Activated T-cell treated with anti-CD3 and anti-CD28 coated beads for 24 hours (primary cell): ENCODE data around the gene ARL15.
"Not testable (repeated sequence)": the region's sequence is repeated elsewhere in the genome, so short reads cannot be mapped to it uniquely, and the experiment has no call there.

Source experiments
- DNase-seq: peaks from one replicate; pipeline ENCODE4 v3.0.0-alpha.2; 2020; ENCODE audit warnings: low read depth

The ARL15 gene

GRCh38 chr5:53983568-53984460 is 326.6 kb downstream of the ARL15 start:
- no peak for DNase-seq

GRCh38 chr5:53982319-53982718 is 328.1 kb downstream of the ARL15 start:
- DNase-seq, result not testable (repeated sequence)

GRCh38 chr5:53980061-53980460 is 330.3 kb downstream of the ARL15 start:
- no peak for DNase-seq

- DNase-seq, result no peak
Observed at GRCh38 chr5:53974021-53974420, 336.4 kb downstream of the ARL15 start.

GRCh38 chr5:53972314-53972713 is 338.1 kb downstream of the ARL15 start:
- no peak for DNase-seq

GRCh38 chr5:53971551-53971950 is 338.8 kb downstream of the ARL15 start:
- no peak for DNase-seq

- DNase-seq, result no peak
Observed at GRCh38 chr5:53971131-53971530, 339.2 kb downstream of the ARL15 start.

GRCh38 chr5:53970475-53970874 is 339.9 kb downstream of the ARL15 start:
- DNase-seq, result no peak

- DNase-seq, result no peak
Observed at GRCh38 chr5:53969176-53969730, 341.1 kb downstream of the ARL15 start.

GRCh38 chr5:53965459-53965858 is 344.9 kb downstream of the ARL15 start:
- no peak for DNase-seq

GRCh38 chr5:53963958-53964357 is 346.4 kb downstream of the ARL15 start:
- no peak for DNase-seq

GRCh38 chr5:53962306-53962705 is 348.1 kb downstream of the ARL15 start:
- no peak for DNase-seq

GRCh38 chr5:53956632-53957031 is 353.7 kb downstream of the ARL15 start:
- DNase-seq, result no peak

GRCh38 chr5:53956196-53956595 is 354.2 kb downstream of the ARL15 start:
- no peak for DNase-seq

GRCh38 chr5:53950621-53951020 is 359.8 kb downstream of the ARL15 start:
- DNase-seq, result no peak

GRCh38 chr5:53948598-53948997 is 361.8 kb downstream of the ARL15 start:
- no peak for DNase-seq

- DNase-seq, result no peak
Observed at GRCh38 chr5:53946405-53947100, 363.8 kb downstream of the ARL15 start.

GRCh38 chr5:53944981-53945380 is 365.4 kb downstream of the ARL15 start:
- no peak for DNase-seq

GRCh38 chr5:53943938-53944337 is 366.4 kb downstream of the ARL15 start:
- DNase-seq, result no peak

GRCh38 chr5:53942724-53943123 is 367.6 kb downstream of the ARL15 start:
- no peak for DNase-seq

GRCh38 chr5:53940921-53941320 is 369.5 kb downstream of the ARL15 start:
- no peak for DNase-seq

GRCh38 chr5:53937467-53937866 is 372.9 kb downstream of the ARL15 start:
- no peak for DNase-seq
